Bronchial epithelial cell (primary cell): ENCODE results near the gene TMC8. TPM values are rescaled to one million over a fixed set of nuclear protein-coding genes. Genes with fewer than 3 reads are reported as not detected.

Experiments
- DNase-seq: peaks from one replicate; pipeline ENCODE4 v3.0.0-alpha.2; 2010; ENCODE audit warnings: low read depth
- FAIRE-seq: peaks from 2 replicates; lab custom pipeline; 2011; peaks lifted over from hg19 to GRCh38; lab: Jason Lieb, UNC
- H3K27me3 ChIP-seq: 2 replicates; pipeline ENCODE4 v1.5.1; 2011; ENCODE audit warnings: low read length; ENCODE audit not compliant: control insufficient read depth, insufficient read depth
- H3K36me3 ChIP-seq: 2 replicates; pipeline ENCODE4 v1.5.1; 2011; ENCODE audit warnings: low read length; ENCODE audit not compliant: control insufficient read depth, insufficient read depth
- H3K4me3 ChIP-seq: 2 replicates; pipeline ENCODE4 v1.5.1; 2011; ENCODE audit warnings: mild to moderate bottlenecking, low read depth, low read length, control low read depth
- total RNA-seq: library from RNA; depleted of rRNA; stranded (reverse); fragments of >200 nt; gene quantifications from 2 replicates; pipeline ENCODE4 v1.2.1, GENCODE V29; 2014
- TF ChIP-seq, protein P1 (sequence below): IDR thresholded peaks from 2 replicates; pipeline ENCODE4 v1.5.1; 2011; ENCODE audit warnings: mild to moderate bottlenecking, moderate library complexity, low read length, control low read depth, inconsistent platforms; ENCODE audit not compliant: insufficient read depth, severe bottlenecking

Gene TMC8
- total RNA-seq, 1 donor from 2014 or later, result not detected

DNA sequence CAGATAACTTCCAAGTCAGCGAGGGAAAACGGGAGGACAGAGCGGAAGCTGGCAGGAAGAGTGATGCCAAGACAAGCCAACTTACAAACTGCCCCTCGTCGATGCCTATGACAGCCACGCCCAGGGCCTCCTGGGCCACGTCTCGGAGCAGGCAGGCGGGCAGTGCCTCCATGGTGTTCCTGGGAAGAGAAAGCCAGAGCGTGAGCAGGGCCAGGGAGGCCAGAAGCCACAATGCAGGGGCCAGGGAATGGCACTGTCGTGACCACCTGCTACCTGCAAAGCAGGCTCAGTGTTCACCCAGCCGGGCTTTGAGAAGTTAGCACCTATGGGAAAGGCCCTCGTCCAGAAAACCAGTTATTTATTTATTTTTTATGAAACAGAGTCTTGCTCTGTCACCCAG lies 51.9 kb downstream of the TMC8 start:
- DNase-seq, result no peak
- no peaks in the 10 kb centered on the region for H3K27me3 ChIP-seq
- no peak for FAIRE-seq
- TF ChIP-seq, protein P1, sequence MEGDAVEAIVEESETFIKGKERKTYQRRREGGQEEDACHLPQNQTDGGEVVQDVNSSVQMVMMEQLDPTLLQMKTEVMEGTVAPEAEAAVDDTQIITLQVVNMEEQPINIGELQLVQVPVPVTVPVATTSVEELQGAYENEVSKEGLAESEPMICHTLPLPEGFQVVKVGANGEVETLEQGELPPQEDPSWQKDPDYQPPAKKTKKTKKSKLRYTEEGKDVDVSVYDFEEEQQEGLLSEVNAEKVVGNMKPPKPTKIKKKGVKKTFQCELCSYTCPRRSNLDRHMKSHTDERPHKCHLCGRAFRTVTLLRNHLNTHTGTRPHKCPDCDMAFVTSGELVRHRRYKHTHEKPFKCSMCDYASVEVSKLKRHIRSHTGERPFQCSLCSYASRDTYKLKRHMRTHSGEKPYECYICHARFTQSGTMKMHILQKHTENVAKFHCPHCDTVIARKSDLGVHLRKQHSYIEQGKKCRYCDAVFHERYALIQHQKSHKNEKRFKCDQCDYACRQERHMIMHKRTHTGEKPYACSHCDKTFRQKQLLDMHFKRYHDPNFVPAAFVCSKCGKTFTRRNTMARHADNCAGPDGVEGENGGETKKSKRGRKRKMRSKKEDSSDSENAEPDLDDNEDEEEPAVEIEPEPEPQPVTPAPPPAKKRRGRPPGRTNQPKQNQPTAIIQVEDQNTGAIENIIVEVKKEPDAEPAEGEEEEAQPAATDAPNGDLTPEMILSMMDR, result no peak
- H3K4me3 ChIP-seq, result no peak overlapping the region
- H3K36me3 ChIP-seq, result no peaks in the 10 kb centered on the region

DNA sequence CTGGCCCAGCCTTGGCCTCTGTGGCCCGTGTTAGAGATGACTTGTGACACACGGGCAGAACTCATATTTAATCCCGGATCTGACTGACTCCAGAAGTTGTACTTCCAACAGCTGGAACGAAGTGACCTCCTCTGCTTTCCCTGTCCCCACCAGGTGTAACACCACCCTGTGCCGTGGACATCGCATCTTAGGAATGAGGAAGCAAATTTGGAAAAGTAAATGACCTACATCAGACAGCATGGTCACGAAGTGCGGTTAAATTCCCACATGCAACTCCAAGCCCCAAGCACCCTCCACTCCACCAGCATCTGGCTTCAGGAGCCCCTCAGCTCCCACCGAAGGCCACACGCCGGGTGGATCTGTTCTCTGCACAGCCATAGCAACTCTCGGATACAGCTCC lies 53.3 kb downstream of the TMC8 start:
- DNase-seq (no peak), FAIRE-seq (no peak)
- Histone ChIP-seq H3K4me3 (no peak overlapping the region), H3K36me3 (peaks cover under 1% of the 10 kb centered on the region), H3K27me3 (no peaks in the 10 kb centered on the region)
- TF ChIP-seq, protein P1, result no peak

DNA sequence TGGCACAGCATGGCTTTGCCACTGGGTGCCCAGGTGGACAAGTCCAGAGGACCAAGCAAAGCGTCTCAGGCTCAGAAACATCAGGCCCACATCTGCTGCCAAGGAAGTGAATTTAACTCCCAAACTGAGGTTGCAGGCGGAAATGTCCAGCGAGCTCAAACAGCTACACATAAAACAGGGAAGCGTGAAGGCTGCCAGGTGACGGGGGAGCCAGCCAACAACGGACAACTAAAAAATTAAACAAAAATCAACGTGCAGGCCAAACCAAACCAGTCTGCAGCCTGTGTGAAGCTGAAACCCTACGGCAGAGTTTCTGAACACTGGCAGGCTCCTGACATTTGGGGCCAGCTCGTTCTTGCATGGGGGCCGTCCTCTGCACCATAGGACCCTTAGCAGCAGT lies 53.8 kb downstream of the TMC8 start:
- TF ChIP-seq, protein P1, result no peak
- no peaks in the 10 kb centered on the region for H3K27me3 ChIP-seq
- H3K4me3 ChIP-seq, result no peak overlapping the region
- H3K36me3 ChIP-seq, result peaks cover 1% of the 10 kb centered on the region
- DNase-seq (no peak), FAIRE-seq (no peak)

DNA sequence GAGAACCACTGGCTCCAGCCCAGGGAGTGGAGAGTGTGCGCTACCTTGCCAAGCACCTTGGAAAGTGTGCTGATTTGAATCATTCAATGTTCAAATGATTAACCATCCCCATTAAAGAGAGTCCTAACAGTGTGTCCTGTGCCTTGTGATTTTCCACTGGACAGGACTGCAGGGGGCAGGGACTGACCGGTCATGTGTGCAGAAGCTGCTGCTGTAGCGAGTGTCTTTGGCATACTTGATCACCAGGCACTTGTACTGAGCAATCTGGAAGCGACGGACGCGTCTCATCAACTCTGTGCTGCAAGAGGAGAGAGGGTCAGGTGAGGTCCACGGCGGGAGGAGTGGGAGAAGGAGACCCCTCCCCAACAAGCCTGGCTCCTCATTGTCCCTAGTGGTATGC lies 54.3 kb downstream of the TMC8 start:
- FAIRE-seq (no peak), DNase-seq (no peak)
- H3K27me3 ChIP-seq, result no peaks in the 10 kb centered on the region
- peaks cover 1% of the 10 kb centered on the region for H3K36me3 ChIP-seq
- no peak overlapping the region for H3K4me3 ChIP-seq
- TF ChIP-seq, protein P1, result no peak

DNA sequence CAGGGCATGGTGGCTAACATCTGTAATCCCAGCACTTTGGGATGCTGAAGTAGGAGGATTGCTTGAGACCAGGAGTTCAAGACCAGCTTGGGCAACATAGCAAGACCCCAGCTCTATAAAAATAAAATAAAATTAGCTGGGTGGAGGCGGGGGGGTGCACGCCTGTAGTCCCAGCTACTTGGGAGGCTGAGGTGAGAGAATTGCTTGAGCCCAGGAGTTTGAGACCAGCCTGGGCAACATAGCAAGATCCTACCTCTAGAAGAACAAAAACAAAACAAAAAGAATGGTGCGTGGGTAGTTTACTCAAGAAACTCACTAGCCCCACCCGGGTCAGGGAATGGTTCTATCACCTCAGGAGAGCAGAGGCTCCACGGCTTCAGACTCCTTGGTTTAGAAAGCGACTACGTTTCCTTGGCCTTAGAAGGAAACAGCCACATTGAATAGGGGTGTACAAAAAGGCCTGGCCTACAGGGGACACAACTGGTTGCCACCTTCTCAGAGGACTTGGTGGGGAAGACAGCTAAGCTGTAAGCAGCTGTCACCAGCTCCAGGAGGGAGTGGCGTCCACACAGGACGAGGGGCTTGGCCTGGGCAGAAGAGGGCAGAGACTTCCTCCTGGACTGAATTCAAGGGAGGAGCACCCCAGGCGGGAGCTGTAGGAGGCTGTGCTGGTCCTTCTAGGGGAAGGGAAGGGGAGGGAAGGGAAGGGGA lies 55.6 kb downstream of the TMC8 start:
- Histone ChIP-seq H3K4me3 (peak overlapping the region; percentile 63), H3K36me3 (peaks cover 4% of the 10 kb centered on the region), H3K27me3 (no peaks in the 10 kb centered on the region)
- peak; percentile 12 for DNase-seq
- FAIRE-seq, result no peak
- TF ChIP-seq, protein P1, result no peak
